B cell (primary cell): ENCODE data around the gene CNR2.

Source experiments
- EZH2 ChIP-seq: IDR thresholded peaks from 2 replicates; pipeline ENCODE4 v1.6.1; 2012; ENCODE audit warnings: borderline replicate concordance, low read depth, mild to moderate bottlenecking, moderate library complexity, low read length; ENCODE audit not compliant: insufficient read depth, poor library complexity, severe bottlenecking
- TF ChIP-seq, protein P1 (sequence below): fragments of 200-600 bp; IDR thresholded peaks from one replicate; pipeline ENCODE4 v1.8.0; 2022; ENCODE audit warnings: antibody characterized with exemption, mild to moderate bottlenecking

DNA sequence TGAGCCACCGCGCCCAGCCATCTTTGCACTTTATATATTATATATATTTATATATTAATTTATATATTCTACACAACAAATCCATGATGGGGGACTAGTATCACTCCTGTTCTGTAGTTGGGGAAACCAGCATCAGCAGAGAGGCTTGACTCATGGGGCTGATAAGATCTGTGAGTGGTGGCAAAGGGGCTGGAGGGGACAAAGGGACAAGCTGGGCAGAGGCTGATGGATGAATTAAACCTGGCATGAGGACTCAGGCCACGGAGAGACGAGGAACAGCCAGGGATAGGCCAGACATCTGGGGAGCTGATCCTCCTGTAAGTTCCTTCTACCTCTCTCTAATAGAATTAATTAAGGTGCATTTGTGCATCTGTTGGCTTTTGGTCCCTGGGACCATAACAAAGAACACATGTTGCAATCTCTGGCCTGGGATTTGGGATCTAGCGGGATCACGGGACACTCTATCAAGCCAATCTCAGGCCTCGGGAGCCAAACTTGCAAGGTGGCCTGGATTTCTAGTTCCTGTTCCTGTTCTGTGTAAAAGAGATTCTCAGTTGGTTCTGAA is 7.6 kb downstream of the CNR2 start:
- TF ChIP-seq, protein P1, sequence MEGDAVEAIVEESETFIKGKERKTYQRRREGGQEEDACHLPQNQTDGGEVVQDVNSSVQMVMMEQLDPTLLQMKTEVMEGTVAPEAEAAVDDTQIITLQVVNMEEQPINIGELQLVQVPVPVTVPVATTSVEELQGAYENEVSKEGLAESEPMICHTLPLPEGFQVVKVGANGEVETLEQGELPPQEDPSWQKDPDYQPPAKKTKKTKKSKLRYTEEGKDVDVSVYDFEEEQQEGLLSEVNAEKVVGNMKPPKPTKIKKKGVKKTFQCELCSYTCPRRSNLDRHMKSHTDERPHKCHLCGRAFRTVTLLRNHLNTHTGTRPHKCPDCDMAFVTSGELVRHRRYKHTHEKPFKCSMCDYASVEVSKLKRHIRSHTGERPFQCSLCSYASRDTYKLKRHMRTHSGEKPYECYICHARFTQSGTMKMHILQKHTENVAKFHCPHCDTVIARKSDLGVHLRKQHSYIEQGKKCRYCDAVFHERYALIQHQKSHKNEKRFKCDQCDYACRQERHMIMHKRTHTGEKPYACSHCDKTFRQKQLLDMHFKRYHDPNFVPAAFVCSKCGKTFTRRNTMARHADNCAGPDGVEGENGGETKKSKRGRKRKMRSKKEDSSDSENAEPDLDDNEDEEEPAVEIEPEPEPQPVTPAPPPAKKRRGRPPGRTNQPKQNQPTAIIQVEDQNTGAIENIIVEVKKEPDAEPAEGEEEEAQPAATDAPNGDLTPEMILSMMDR: no peak
- no peak for TF ChIP-seq EZH2
